ENCODE results near the gene KCNK16.
A peak's percentile ranks its signal among the peaks of the same experiment; 100 is the strongest.

The KCNK16 gene

DNA sequence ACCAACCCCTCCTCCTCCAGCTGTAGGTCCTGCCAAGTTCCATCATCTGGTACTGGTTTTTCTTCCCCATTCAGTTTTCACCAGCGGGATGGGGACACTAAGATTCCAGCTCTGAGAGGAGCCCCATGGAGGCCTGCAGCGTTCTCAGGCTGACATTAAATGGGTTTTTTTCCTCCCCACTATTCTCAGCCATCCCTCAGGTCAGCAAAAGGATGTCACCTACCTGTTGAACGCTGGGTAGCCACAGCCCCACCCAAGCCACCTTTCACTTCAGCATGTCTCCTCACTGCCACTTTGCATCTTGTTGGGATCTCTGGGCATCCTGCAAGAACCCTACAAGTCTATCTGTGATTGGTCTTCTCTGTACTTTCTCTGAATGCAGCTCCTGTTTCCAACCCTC lies 15.0 kb downstream of the KCNK16 start:
- Histone ChIP-seq H3K4me3 (ENCODE audit: low read length) (no peak overlapping the region), H3K27ac (ENCODE audit: low read length) (no peak overlapping the region), H3K27me3 (ENCODE audit: control insufficient read depth, insufficient read depth, low read length) (peaks cover 11% of the 10 kb centered on the region), H3K36me3 (ENCODE audit: control insufficient read depth, insufficient read depth, low read length) (no peaks in the 10 kb centered on the region), H3K9me3 (ENCODE audit: control insufficient read depth, insufficient read depth, low read length) (no peaks in the 10 kb centered on the region), H3K4me1 (ENCODE audit: control insufficient read depth, insufficient read depth, low read length) (no peaks in the 10 kb centered on the region)
- DNase-seq (ENCODE audit: low read depth, low spot score), result no peak
- WGBS (ENCODE audit: insufficient coverage, insufficient read length), result no CpG with 5 or more reads among the region's 3 CpGs

DNA sequence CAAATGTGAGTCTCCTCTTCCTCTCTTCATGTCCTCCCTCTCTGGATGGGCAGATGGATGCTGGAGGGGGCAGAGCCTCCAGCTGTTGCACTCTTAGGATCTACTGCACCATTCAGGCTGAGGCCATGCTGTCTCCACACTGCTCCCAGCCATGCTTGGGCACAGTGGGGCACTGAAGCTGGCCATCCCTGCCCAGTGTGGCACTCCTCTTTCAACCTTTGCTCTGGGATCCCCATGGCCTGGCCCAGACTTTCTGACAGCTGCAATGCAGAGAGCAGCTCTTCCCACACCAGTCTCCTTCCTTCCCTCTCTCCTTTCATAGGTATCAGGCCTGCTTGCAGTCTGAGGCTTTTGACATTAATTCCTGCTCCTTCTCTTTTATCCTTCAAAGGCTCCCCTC lies 17.6 kb downstream of the KCNK16 start:
- H3K4me1 ChIP-seq (ENCODE audit: control insufficient read depth, insufficient read depth, low read length), result no peaks in the 10 kb centered on the region
- no peaks in the 10 kb centered on the region for H3K27me3 ChIP-seq (ENCODE audit: control insufficient read depth, insufficient read depth, low read length)
- no peak overlapping the region for H3K27ac ChIP-seq (ENCODE audit: low read length)
- H3K36me3 ChIP-seq (ENCODE audit: control insufficient read depth, insufficient read depth, low read length), result no peaks in the 10 kb centered on the region
- H3K4me3 ChIP-seq (ENCODE audit: low read length), result no peak overlapping the region
- no peak for DNase-seq (ENCODE audit: low read depth, low spot score)
- no peaks in the 10 kb centered on the region for H3K9me3 ChIP-seq (ENCODE audit: control insufficient read depth, insufficient read depth, low read length)

- no peak for DNase-seq (ENCODE audit: low read depth, low spot score)
- no peaks in the 10 kb centered on the region for H3K36me3 ChIP-seq (ENCODE audit: control insufficient read depth, insufficient read depth, low read length)
- no peaks in the 10 kb centered on the region for H3K27me3 ChIP-seq (ENCODE audit: control insufficient read depth, insufficient read depth, low read length)
- H3K4me3 ChIP-seq (ENCODE audit: low read length), result no peak overlapping the region
- H3K9me3 ChIP-seq (ENCODE audit: control insufficient read depth, insufficient read depth, low read length), result no peaks in the 10 kb centered on the region
- WGBS (ENCODE audit: insufficient coverage, insufficient read length), result no CpG with 5 or more reads among the region's 30 CpGs
- H3K27ac ChIP-seq (ENCODE audit: low read length), result no peak overlapping the region
- no peaks in the 10 kb centered on the region for H3K4me1 ChIP-seq (ENCODE audit: control insufficient read depth, insufficient read depth, low read length)
These were observed 18.9 kb downstream of the KCNK16 start for GRCh38 chr6:39303425-39304153.

DNA sequence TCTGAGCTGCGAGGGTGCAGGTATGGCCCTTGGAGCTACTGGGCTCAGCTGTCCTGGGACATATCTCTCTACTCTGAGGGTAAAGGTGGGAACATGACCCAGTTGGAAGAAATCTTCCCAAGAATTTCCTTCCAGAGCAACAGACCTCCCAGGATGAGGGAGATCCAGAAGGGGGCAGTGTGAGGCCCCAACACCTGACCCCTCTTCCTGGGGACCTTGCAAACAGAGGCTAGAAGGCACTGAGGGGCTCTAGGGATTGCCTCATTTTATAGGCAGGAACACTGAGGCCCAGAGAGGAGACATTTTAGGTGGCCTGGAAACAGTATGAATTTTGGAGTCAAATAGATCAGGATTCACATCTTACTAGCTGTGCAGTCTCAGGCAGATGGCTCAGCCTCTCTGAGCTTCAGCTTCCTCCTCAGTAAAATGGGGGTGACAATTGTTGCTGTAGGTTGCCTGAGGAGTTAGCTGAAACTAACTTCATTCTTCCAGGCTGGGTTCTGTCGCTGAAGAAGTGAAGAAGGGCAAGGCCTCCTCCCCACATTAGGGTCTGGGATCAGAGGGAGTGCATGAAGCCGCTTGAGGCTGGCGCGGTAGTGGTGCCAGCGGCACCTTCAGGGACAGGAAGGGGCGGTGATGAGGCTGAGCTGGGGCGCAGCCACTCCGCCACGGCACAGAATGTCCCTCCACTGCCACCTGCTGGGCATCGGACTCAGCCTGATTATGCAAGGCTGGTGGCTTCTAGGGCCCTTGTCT lies 19.7 kb downstream of the KCNK16 start:
- no CpG with 5 or more reads among the region's 11 CpGs for WGBS (ENCODE audit: insufficient coverage, insufficient read length)

DNA sequence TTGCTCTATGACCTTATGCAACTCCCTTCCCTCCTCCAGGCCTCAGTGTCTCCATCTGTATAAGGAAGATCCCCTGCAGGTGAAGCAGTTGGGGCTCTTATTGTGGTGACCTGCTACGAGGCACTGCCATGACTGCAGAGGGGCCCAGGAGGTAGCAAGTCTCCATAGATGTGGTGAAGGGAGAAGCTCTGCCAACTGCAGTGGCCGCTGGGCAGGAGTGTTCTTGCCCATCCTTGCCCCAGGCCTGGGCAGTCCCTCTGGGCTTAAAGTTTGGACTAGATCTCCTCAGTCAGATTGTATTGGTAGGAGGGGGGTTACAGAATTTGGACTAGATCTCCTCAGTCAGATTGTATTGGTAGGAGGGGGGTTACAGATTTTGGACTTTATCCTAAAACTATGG lies 20.5 kb downstream of the KCNK16 start:
- H3K36me3 ChIP-seq (ENCODE audit: control insufficient read depth, insufficient read depth, low read length), result no peaks in the 10 kb centered on the region
- no peak for DNase-seq (ENCODE audit: low read depth, low spot score)
- no peaks in the 10 kb centered on the region for H3K27me3 ChIP-seq (ENCODE audit: control insufficient read depth, insufficient read depth, low read length)
- H3K4me3 ChIP-seq (ENCODE audit: low read length), result no peak overlapping the region
- no CpG with 5 or more reads among the region's 2 CpGs for WGBS (ENCODE audit: insufficient coverage, insufficient read length)
- H3K4me1 ChIP-seq (ENCODE audit: control insufficient read depth, insufficient read depth, low read length), result no peaks in the 10 kb centered on the region
- H3K9me3 ChIP-seq (ENCODE audit: control insufficient read depth, insufficient read depth, low read length), result no peaks in the 10 kb centered on the region
- H3K27ac ChIP-seq (ENCODE audit: low read length), result no peak overlapping the region

More for the DNA sequence above, 19.7 kb downstream of the KCNK16 start:
- Histone ChIP-seq H3K4me3 (ENCODE audit: low read length) (no peak overlapping the region), H3K9me3 (ENCODE audit: control insufficient read depth, insufficient read depth, low read length) (no peaks in the 10 kb centered on the region), H3K27ac (ENCODE audit: low read length) (no peak overlapping the region), H3K27me3 (ENCODE audit: control insufficient read depth, insufficient read depth, low read length) (no peaks in the 10 kb centered on the region), H3K4me1 (ENCODE audit: control insufficient read depth, insufficient read depth, low read length) (no peaks in the 10 kb centered on the region), H3K36me3 (ENCODE audit: control insufficient read depth, insufficient read depth, low read length) (no peaks in the 10 kb centered on the region)
- DNase-seq (ENCODE audit: low read depth, low spot score), result peak; percentile 90

DNA sequence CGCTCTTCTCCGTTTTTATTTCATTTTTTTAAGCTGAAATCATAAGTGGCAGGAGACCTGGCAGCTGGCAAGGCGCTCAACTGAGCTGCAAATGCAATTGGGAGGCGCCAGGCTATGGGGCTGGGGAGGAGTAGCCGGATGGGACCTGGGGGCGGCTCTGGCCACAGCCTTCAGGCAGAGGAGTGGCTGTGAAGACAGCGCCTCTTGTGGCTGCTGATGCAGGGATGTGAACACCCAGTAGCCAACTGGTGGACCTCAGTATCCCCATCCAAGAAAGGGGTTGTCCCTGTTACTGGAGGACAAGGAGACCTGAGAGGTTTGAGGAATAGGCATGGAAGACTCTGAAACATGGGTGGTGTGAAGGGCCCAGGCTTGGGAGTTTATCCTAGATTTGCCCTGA lies 20.9 kb downstream of the KCNK16 start:
- H3K36me3 ChIP-seq (ENCODE audit: control insufficient read depth, insufficient read depth, low read length), result no peaks in the 10 kb centered on the region
- H3K27me3 ChIP-seq (ENCODE audit: control insufficient read depth, insufficient read depth, low read length), result no peaks in the 10 kb centered on the region
- no peaks in the 10 kb centered on the region for H3K4me1 ChIP-seq (ENCODE audit: control insufficient read depth, insufficient read depth, low read length)
- DNase-seq (ENCODE audit: low read depth, low spot score), result peak; percentile 70
- H3K4me3 ChIP-seq (ENCODE audit: low read length), result no peak overlapping the region
- no CpG with 5 or more reads among the region's 7 CpGs for WGBS (ENCODE audit: insufficient coverage, insufficient read length)
- no peaks in the 10 kb centered on the region for H3K9me3 ChIP-seq (ENCODE audit: control insufficient read depth, insufficient read depth, low read length)
- H3K27ac ChIP-seq (ENCODE audit: low read length), result no peak overlapping the region

- H3K9me3 ChIP-seq (ENCODE audit: control insufficient read depth, insufficient read depth, low read length), result no peaks in the 10 kb centered on the region
- no CpG with 5 or more reads among the region's 6 CpGs for WGBS (ENCODE audit: insufficient coverage, insufficient read length)
- DNase-seq (ENCODE audit: low read depth, low spot score), result no peak
These were observed 21.8 kb downstream of the KCNK16 start for GRCh38 chr6:39300739-39301138.

DNA sequence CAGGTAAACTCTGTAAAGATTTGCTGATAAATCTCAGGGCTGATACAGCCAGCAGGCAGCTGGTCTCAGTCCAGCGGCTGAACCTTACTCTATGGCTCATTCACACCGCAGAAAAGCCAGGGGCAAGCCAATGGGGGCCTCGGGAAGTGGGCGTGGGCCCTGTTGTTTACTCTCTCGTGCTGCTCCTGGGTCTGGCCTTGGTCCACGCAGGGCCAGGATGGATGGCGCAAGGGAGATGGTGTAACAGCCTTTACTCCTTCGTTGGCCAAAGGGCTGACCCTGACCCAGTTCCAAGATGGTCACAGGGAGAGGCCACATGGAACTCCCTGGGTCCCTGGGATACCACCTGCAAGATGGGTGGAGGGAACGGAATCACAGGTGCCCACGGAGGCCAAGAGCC lies 24.4 kb downstream of the KCNK16 start:
- WGBS (ENCODE audit: insufficient coverage, insufficient read length), result no CpG with 5 or more reads among the region's 10 CpGs

More at GRCh38 chr6:39300739-39301138, 21.8 kb downstream of the KCNK16 start:
- Histone ChIP-seq H3K36me3 (ENCODE audit: control insufficient read depth, insufficient read depth, low read length) (no peaks in the 10 kb centered on the region), H3K27ac (ENCODE audit: low read length) (no peak overlapping the region), H3K27me3 (ENCODE audit: control insufficient read depth, insufficient read depth, low read length) (no peaks in the 10 kb centered on the region), H3K4me3 (ENCODE audit: low read length) (no peak overlapping the region), H3K4me1 (ENCODE audit: control insufficient read depth, insufficient read depth, low read length) (no peaks in the 10 kb centered on the region)

GRCh38 chr6:39296745-39297640 lies 25.5 kb downstream of the KCNK16 start:
- no peak for DNase-seq (ENCODE audit: low read depth, low spot score)
- Histone ChIP-seq H3K4me3 (ENCODE audit: low read length) (no peak overlapping the region), H3K27ac (ENCODE audit: low read length) (no peak overlapping the region), H3K27me3 (ENCODE audit: control insufficient read depth, insufficient read depth, low read length) (no peaks in the 10 kb centered on the region; the same call in 1 of the 2 replicates), H3K4me1 (ENCODE audit: control insufficient read depth, insufficient read depth, low read length) (peaks cover 4% of the 10 kb centered on the region), H3K36me3 (ENCODE audit: control insufficient read depth, insufficient read depth, low read length) (no peaks in the 10 kb centered on the region), H3K9me3 (ENCODE audit: control insufficient read depth, insufficient read depth, low read length) (no peaks in the 10 kb centered on the region)
- WGBS (ENCODE audit: insufficient coverage, insufficient read length), result no CpG with 5 or more reads among the region's 18 CpGs

More for the DNA sequence above, 24.4 kb downstream of the KCNK16 start:
- no peaks in the 10 kb centered on the region for H3K36me3 ChIP-seq (ENCODE audit: control insufficient read depth, insufficient read depth, low read length)
- no peaks in the 10 kb centered on the region for H3K9me3 ChIP-seq (ENCODE audit: control insufficient read depth, insufficient read depth, low read length)
- H3K4me1 ChIP-seq (ENCODE audit: control insufficient read depth, insufficient read depth, low read length), result peaks cover 2% of the 10 kb centered on the region; the same call in 1 of the 2 replicates
- H3K27me3 ChIP-seq (ENCODE audit: control insufficient read depth, insufficient read depth, low read length), result no peaks in the 10 kb centered on the region
- H3K4me3 ChIP-seq (ENCODE audit: low read length), result no peak overlapping the region
- no peak for DNase-seq (ENCODE audit: low read depth, low spot score)
- H3K27ac ChIP-seq (ENCODE audit: low read length), result no peak overlapping the region

DNA sequence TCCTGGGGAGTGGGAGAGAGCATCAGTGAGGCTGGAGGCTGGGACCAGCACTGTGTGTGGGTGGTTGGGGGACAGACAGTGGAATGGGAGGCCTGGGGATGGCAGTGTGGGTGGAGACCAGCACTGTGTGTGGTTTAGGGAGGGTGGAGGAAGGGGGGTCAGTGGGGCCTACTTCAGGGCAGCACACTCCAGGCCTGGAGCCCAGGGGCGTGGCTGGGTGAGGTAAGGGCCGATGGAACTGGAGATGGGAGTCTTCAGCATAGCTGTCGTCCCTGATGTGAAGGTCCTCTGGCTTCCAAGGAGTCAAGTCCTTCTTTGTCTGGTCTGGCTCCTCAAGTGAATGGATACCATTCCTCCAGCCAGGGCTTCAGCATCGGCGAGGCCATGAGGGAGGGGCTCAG lies 26.9 kb downstream of the KCNK16 start:
- Histone ChIP-seq H3K4me1 (ENCODE audit: control insufficient read depth, insufficient read depth, low read length) (peaks cover 8% of the 10 kb centered on the region), H3K4me3 (ENCODE audit: low read length) (no peak overlapping the region), H3K9me3 (ENCODE audit: control insufficient read depth, insufficient read depth, low read length) (no peaks in the 10 kb centered on the region), H3K27me3 (ENCODE audit: control insufficient read depth, insufficient read depth, low read length) (no peaks in the 10 kb centered on the region; the same call in 1 of the 2 replicates), H3K36me3 (ENCODE audit: control insufficient read depth, insufficient read depth, low read length) (no peaks in the 10 kb centered on the region), H3K27ac (ENCODE audit: low read length) (no peak overlapping the region)
- WGBS (ENCODE audit: insufficient coverage, insufficient read length), result no CpG with 5 or more reads among the region's 5 CpGs
- no peak for DNase-seq (ENCODE audit: low read depth, low spot score)

Measured in iPS DF 6.9 (cell line).